ENCODE measurements around the gene BLZF1.
"Not testable (repeated sequence)": the region's sequence is repeated elsewhere in the genome, so short reads cannot be mapped to it uniquely, and the experiment has no call there.

Gene BLZF1

DNA sequence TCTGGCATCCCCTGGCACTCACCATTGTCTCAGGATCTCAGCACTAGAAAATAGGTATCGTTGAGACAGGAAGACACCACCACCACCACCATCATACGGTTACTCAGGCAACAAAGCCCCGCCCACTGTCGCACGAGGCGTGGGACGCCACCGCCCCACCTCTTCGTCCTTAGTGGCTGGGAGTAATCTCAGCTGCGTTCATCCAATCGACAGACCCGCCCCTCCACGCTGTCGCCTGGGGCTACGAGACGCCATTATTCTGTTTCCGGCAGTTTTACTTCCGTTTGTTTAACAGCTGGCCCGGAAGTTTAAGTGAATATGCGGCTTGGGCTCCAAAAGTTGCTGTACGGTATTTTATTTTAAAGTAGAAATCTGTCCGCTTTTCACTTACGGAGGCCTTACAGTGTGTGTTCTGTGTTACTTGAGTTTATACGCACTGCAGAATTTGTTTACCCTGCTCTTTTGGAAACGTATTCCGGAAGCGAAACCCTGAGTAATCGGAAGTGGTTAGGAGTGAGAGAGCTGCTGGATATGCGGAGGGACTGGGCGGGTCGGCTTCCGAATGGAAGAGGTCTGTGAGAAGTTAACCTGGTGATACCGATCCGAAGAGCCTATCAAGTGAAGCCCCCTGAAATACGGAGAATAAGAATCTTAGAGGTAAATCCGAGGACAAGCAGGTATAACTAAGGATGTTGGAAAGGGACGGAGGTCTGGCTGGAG is at the start of gene BLZF1, which contains the start of gene NME7:
Gene BLZF1 (plus strand): TSS at position 510 of the 720 bp plus-strand sequence. CDS start 1,328 bp downstream, outside the sequence.
Gene NME7 (minus strand): TSS at position 112 of the 720 bp plus-strand sequence. CDS start 87 bp downstream, at position 25.
- peak; percentile 97 for DNase-seq (ENCODE audit: low read depth)

GRCh38 chr1:169318536-169319244 is 49.3 kb upstream of the BLZF1 start:
- no peak for DNase-seq (ENCODE audit: low read depth)

- DNase-seq (ENCODE audit: low read depth), result no peak
These were observed 46.5 kb upstream of the BLZF1 start for GRCh38 chr1:169321539-169321938.

GRCh38 chr1:169322138-169322537 is 45.9 kb upstream of the BLZF1 start:
- no peak for DNase-seq (ENCODE audit: low read depth)

DNA sequence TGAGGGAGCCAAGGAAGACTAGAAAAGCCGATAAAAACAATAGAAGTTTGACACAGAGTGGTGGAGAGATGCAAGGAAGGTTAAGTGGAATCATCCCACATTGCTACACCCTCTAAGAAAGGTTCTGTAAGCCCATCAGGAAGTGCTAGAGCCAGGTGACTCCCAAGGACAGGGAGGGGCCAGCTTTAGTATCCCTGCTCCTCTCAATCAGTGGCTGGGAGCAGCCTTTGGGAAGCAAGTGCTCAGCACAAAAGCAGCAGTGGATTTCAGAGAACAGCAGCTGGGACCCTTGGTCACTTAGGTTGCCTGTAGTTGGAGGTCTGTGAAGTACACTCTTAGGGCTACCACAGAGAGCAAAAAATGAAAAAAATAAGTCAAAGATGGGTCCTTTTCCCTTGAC is 42.9 kb upstream of the BLZF1 start:
- DNase-seq (ENCODE audit: low read depth), result no peak

- DNase-seq (ENCODE audit: low read depth), result no peak
These were observed 41.6 kb upstream of the BLZF1 start for GRCh38 chr1:169326261-169326955.

DNA sequence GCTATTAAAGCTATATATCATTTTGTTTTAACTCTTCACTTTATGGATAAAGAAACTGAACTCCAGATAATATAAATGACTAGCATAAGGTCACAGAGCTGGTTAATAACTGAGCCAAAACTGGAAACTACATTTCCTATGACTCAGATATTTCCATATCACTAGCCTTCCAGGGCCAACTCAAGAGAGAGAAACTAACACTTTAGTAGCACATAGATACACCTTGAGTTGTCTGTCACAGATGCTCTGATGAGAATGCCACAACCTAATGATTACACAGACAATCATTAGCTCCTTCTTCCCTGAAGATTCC is 41.1 kb upstream of the BLZF1 start:
- DNase-seq (ENCODE audit: low read depth), result no peak

- DNase-seq (ENCODE audit: low read depth), result no peak
These were observed 40.1 kb upstream of the BLZF1 start for GRCh38 chr1:169327875-169328274.

- no peak for DNase-seq (ENCODE audit: low read depth)
These were observed 38.6 kb upstream of the BLZF1 start for GRCh38 chr1:169329383-169329782.

DNA sequence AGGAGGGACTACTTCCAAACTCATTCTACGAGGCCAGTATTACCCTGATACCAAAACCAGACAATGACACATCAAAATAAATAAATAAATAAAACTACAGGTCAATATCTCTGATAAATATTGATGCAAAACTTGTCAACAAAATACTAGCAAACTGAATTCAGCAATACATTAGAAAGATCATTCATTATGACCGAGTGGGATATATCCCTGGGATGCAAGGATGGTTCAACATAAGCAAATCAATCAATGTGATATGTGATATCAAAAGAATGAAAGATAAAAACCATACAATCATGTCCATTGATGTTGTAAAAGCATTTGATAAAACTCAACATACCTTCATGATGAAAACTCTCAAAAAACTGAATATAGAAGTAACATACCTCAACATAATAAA is 37.1 kb upstream of the BLZF1 start:
- DNase-seq (ENCODE audit: low read depth), result no peak

DNA sequence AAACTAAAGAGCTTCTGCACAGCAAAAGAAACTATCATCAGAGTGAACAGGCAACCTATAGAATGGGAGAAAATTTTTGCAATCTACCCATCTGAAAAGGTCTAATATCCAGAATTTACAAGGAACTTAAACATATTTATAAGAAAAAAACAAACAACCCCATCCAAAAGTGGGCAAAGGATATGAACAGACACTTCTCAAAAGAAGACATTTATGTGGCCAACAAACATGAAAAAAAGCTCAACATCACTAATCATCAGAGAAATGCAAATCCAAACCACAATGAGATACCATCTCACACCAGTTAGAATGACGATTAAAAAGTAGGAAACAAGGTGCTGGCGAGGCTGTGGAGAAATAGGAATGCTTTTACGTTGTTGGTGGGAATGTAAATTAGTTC is 33.3 kb upstream of the BLZF1 start:
- DNase-seq (ENCODE audit: low read depth), result not testable (repeated sequence)

DNA sequence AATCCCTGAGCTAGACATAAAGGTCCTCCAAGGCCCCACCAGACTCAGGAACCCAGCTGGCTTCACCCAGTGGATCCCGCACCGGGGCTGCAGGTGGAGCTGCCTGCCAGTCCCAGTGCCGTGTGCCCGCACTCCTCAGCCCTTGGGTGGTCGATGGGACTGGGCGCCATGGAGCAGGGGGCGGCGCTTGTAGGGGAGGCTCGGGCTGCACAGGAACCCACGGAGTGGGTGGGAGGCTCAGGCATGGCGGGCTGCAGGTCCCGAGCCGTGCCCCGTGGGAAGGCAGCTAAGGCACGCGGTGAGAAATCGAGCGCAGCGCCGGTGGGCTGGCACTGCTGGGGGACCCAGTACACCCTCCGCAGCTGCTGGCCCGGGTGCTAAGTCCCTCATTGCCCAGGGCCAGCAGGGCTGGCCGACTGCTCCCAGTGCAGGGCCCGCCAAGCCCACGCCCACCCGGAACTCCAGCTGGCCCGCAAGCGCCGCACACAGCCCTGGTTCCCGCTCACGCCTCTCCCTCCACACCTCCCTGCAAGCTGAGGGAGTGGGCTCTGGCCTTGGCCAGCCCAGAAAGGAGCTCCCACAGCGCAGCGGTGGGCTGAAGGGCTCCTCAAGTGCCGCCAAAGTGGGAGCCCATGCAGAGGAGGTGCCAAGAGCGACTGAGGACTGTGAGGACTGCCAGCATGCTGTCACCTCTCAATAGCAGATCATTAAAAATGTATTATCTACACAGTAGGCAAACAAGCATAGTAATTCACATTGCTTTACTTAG is 30.9 kb upstream of the BLZF1 start:
- not testable (repeated sequence) for DNase-seq (ENCODE audit: low read depth)

GRCh38 chr1:169338617-169339016 is 29.4 kb upstream of the BLZF1 start:
- DNase-seq (ENCODE audit: low read depth), result no peak

DNA sequence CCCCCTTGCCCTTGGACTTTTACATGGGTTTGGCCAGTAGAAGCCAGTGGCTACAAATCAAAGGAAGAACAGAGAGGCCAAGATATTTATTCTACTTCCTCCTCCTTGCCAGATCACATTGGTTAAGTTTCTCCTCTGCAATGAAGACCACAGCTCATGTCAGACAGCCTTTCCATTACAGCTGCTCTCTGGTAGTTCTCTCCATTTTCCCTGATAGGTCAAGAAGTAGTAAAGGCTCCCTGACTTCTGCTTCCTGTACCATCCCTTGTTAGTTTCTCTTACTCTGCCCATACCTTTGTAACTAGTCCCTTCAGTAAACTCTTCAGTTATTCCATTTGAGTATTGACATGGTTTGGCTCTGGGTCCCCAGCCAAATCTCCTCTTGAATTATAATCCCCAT is 28.2 kb upstream of the BLZF1 start:
- no peak for DNase-seq (ENCODE audit: low read depth)

DNA sequence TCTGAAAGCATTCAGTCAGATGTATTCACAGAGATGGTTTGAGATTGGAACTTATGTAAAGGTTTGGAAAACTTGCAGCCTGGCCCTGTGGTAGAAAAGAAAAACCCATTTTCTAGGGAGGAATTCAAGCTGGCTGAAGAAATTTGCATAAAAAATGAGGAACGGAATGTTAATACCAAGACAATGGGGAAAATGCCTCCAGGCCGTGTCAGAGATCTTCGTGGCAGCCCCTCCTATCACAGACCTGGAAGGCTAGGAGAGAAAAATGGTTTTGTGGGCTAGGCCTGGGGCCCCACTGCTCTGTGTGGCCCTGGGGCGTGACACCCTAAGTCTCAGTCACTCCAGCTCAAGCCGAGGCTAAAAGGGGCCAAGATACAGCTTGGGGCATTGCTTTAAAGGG is 27.1 kb upstream of the BLZF1 start:
- DNase-seq (ENCODE audit: low read depth), result no peak

DNA sequence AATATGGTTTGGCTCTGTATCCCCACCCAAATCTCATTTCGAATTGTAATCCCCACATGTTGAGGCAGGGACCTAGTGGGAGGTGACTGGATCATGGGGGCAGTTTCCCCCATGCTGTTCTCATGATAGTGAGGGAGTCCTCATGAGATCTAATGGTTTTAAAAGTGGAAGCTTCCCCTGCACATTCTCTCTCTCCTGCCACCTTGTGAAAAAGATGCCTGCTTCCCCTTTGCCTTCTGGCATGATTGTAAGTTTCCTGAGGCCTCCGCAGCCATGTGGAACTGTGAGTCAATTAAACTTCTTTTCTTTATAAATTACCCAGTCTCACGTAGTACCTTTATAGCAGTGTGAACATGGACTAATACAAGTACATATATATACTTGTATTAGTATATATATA is 25.9 kb upstream of the BLZF1 start:
- DNase-seq (ENCODE audit: low read depth), result not testable (repeated sequence)

GRCh38 chr1:169345511-169345910 is 22.5 kb upstream of the BLZF1 start:
- DNase-seq (ENCODE audit: low read depth), result no peak

GRCh38 chr1:169346036-169346589 is 21.9 kb upstream of the BLZF1 start:
- DNase-seq (ENCODE audit: low read depth), result no peak

DNA sequence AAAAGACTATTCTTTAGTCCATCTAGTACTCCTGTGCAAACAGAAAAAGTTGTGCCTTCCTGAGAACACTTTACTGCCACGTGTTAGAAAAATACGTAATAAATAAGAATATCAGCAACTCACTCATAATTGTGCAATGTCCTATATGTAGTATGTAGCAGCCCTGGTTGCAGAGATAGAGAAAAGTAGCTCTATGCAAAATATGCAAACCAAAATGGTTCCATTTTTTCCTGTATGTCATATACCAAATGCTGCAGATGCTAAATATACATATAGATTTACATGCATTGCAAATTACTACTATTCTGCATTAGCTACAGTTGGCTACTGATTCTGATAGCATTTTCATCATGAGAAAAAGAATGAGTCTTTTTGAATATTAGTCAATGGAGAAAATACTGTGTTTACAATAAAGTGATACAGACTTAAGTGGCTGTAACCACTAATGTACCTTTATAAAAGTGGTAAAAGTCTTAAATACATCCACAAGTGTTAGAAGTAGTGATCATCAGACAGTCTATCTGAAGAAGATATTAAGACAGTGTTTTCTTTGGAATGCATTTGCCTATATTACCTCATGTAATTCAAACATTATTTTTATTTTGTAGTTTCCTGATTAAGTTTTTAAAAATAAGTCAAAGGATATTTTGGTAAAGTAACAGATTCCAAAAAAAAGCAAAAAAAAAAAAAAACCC is 20.2 kb upstream of the BLZF1 start:
- DNase-seq (ENCODE audit: low read depth), result no peak

DNA sequence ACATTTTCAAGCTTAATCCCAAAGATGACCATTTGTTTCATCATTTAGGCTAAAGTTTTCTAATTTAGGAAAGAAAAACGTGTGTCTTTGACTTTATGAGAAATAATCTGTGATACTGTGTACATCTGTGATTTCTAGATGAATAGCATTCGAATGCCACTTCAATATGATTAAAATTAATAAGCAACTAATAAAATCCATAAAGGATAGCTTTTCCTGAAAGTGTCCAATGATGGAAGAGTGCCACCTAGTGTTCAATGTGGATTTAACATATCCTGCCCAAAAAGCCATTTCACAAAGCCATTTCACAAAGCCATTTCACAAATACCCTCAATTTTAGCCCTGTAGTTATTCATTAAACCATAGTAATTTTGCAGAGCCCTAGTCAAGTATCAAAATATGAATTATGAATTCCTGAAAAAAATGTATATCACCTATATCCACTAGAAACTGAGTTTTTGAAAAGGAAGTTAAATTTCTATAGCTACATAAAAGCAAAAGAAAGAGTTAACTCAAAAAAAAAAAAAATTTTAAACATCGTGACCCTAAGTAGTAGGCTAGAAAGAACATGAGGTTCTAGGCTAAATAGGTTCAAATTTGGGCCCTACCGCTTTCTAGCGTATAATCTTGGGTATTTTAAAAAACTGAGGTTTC is 19.5 kb upstream of the BLZF1 start:
- no peak for DNase-seq (ENCODE audit: low read depth)

- no peak for DNase-seq (ENCODE audit: low read depth)
These were observed 7.6 kb upstream of the BLZF1 start for GRCh38 chr1:169360415-169360814.
